Neutrophil (primary cell): ENCODE data around the gene MSMP.
A peak's percentile ranks its signal among the peaks of the same experiment; 100 is the strongest.

Experiments
- H3K27ac ChIP-seq: fragments of 200-600 bp; sonication (generic); 2 replicates; pipeline ENCODE4 v1.5.1; 2016; ENCODE audit warnings: mild to moderate bottlenecking, moderate library complexity
- H3K27me3 ChIP-seq: fragments of 200-600 bp; sonication (generic); 2 replicates; pipeline ENCODE4 v1.6.0; 2016; ENCODE audit warnings: mild to moderate bottlenecking
- H3K36me3 ChIP-seq: fragments of 200-600 bp; sonication (generic); 2 replicates; pipeline ENCODE4 v1.5.1; 2017
- H3K4me1 ChIP-seq, 2 experiments: fragments of 200-600 bp in 1 of 2; sonication (generic) in 1 of 2; 1 replicate in 1 of 2; 2 replicates in 1 of 2; pipeline versions ENCODE4 v1.5.1 to v1.6.1; 2013 to 2016; ENCODE audit warnings: low read depth in 1 of 2, low read length in 1 of 2, mild to moderate bottlenecking in 1 of 2, moderate library complexity in 1 of 2; ENCODE audit not compliant: control insufficient read depth in 1 of 2, insufficient read depth in 1 of 2
- H3K4me3 ChIP-seq, 2 experiments: fragments of 200-600 bp in 1 of 2; sonication (generic) in 1 of 2; 1 replicate in 1 of 2; 2 replicates in 1 of 2; pipeline ENCODE4 v1.5.1; 2013 to 2016; ENCODE audit warnings: low read depth in 1 of 2, low read length in 1 of 2, mild to moderate bottlenecking in 1 of 2, moderate library complexity in 1 of 2
- H3K9me3 ChIP-seq: fragments of 200-600 bp; sonication (generic); 2 replicates; pipeline ENCODE4 v1.5.1; 2016
- CTCF ChIP-seq: fragments of 200-600 bp; sonication (generic); IDR thresholded peaks from 2 replicates; pipeline ENCODE4 v1.5.1; 2016; ENCODE audit warnings: antibody characterized with exemption

The MSMP gene

DNA sequence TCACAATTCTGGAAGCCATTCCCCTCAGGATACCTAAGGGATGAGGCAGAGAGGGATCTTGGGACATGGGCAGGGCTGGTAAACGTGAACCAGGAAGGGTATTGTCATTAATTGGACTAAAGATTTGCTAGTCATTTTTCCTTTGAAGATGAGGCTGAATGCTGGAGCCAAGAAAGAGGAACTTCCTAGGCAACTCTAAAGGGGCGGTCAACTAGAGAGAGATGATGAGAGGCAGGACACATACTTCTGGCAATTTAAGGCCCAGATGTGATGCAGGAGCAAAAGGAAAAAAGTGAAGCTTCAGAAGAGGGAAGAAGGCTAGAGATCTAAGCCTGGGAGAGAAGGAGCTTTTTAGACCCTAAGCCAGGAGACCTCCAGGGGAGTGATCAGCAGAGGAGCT lies 10.6 kb downstream of the MSMP start:
- Histone ChIP-seq H3K4me1 (peaks cover 27 to 29% of the 10 kb centered on the region in 2 experiments), H3K9me3 (no peaks in the 10 kb centered on the region), H3K27me3 (no peaks in the 10 kb centered on the region), H3K4me3 (no peak overlapping the region), H3K36me3 (peaks cover 62% of the 10 kb centered on the region), H3K27ac (peak overlapping the region; percentile 66)
- TF ChIP-seq CTCF, result no peak

DNA sequence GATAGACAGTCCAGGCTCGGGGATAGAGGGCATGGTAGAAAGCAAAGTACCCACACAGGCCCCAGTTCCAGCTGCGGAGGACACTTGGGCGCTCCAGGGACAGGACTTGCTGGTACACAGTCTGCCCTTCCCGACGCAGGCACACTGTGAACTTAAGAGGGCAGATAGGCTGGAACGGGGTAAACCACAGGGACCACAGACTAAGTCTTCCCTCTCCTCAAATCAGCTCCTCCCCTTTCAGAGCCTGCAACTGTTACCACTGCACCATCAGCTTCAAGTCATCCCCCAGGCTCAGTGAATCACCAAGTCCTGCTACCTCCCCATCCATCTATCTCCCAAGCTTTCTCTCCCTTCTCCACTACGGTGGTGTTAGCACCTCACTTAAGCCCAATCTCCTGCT lies 12.3 kb downstream of the MSMP start:
- Histone ChIP-seq H3K9me3 (no peaks in the 10 kb centered on the region), H3K4me3 (no peak overlapping the region), H3K36me3 (peaks cover 79% of the 10 kb centered on the region), H3K4me1 (peaks cover 9 to 12% of the 10 kb centered on the region in 2 experiments), H3K27ac (no peak overlapping the region), H3K27me3 (no peaks in the 10 kb centered on the region)
- no peak for TF ChIP-seq CTCF

GRCh38 chr9:35740243-35740642 lies 13.8 kb downstream of the MSMP start:
- Histone ChIP-seq H3K27ac (no peak overlapping the region), H3K4me1 (peaks cover 3 to 8% of the 10 kb centered on the region in 2 experiments)
- no peak for TF ChIP-seq CTCF

GRCh38 chr9:35738924-35739323 lies 15.2 kb downstream of the MSMP start:
- H3K27ac ChIP-seq, result no peak overlapping the region
- no peaks in the 10 kb centered on the region for H3K27me3 ChIP-seq
- TF ChIP-seq CTCF, result no peak
- peaks cover 85% of the 10 kb centered on the region for H3K36me3 ChIP-seq
- peaks cover 3 to 8% of the 10 kb centered on the region in 2 experiments for H3K4me1 ChIP-seq
- H3K4me3 ChIP-seq, result no peak overlapping the region
- no peaks in the 10 kb centered on the region for H3K9me3 ChIP-seq

More at GRCh38 chr9:35740243-35740642, 13.8 kb downstream of the MSMP start:
- Histone ChIP-seq H3K4me3 (no peak overlapping the region), H3K27me3 (no peaks in the 10 kb centered on the region), H3K9me3 (no peaks in the 10 kb centered on the region), H3K36me3 (peaks cover 90% of the 10 kb centered on the region)

DNA sequence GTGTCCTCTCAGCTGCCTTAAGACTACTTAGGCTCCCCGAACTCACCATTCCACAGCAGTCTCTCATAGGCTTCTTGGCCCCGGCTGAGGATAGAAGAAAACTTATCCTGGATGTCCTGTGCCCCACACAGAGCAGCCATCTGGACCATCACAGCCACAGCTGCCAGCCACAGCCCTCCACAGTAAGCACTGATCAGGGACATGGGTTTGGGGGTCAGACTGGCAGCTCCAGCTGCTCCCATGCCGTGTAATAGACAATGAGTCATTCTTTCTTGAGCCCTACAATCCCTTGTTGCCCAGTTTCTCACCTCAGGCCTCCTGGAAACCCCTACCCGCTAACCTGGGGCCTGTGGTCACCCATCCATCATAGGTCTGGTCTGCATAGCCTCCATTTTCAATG lies 15.9 kb downstream of the MSMP start:
- H3K27me3 ChIP-seq, result no peaks in the 10 kb centered on the region
- H3K9me3 ChIP-seq, result no peaks in the 10 kb centered on the region
- no peak overlapping the region for H3K4me3 ChIP-seq
- H3K27ac ChIP-seq, result no peak overlapping the region
- H3K4me1 ChIP-seq, result peaks cover 9 to 16% of the 10 kb centered on the region in 2 experiments
- peaks cover 78% of the 10 kb centered on the region for H3K36me3 ChIP-seq
- TF ChIP-seq CTCF, result no peak

- Histone ChIP-seq H3K27ac (no peak overlapping the region), H3K4me1 (peaks cover 15 to 23% of the 10 kb centered on the region in 2 experiments), H3K36me3 (peaks cover 68% of the 10 kb centered on the region), H3K4me3 (no peak overlapping the region), H3K9me3 (no peaks in the 10 kb centered on the region), H3K27me3 (no peaks in the 10 kb centered on the region)
- TF ChIP-seq CTCF, result no peak
These were observed 16.9 kb downstream of the MSMP start for GRCh38 chr9:35737143-35737542.
